Activated naive CD4-positive, alpha-beta T cell treated with anti-CD3 and anti-CD28 coated beads, Interleukin-2, amount 10 ng/mL, durations not matched to agents 7 days and 5 days (primary cell): ENCODE data around the gene CDH4.
"Not testable (repeated sequence)": the region's sequence is repeated elsewhere in the genome, so short reads cannot be mapped to it uniquely, and the experiment has no call there.

Source experiments
- CTCF ChIA-PET: fragments of 350-600 bp; sonication (Branson Sonifier 250); formaldehyde crosslinking; loops from one replicate; lab custom pipeline; 2021; ENCODE audit warnings: antibody characterized with exemption; lab: Charles Lee
- DNase-seq: peaks from one replicate; pipeline ENCODE4 v3.0.0-alpha.2; 2020
- H3K27ac Mint-ChIP-seq: one replicate; pipeline ENCODE4 v1.8.0; 2021; ENCODE audit warnings: mild to moderate bottlenecking, moderate library complexity, mixed read lengths
- H3K27me3 Mint-ChIP-seq: one replicate; pipeline ENCODE4 v1.8.0; 2021; ENCODE audit warnings: mild to moderate bottlenecking, mixed read lengths
- H3K36me3 Mint-ChIP-seq: one replicate; pipeline ENCODE4 v1.8.0; 2021; ENCODE audit warnings: mixed read lengths
- H3K4me1 Mint-ChIP-seq: one replicate; pipeline ENCODE4 v1.8.0; 2021; ENCODE audit warnings: mixed read lengths
- H3K4me3 Mint-ChIP-seq: one replicate; pipeline ENCODE4 v1.8.0; 2021; ENCODE audit warnings: mild to moderate bottlenecking, moderate library complexity, mixed read lengths
- H3K9me3 Mint-ChIP-seq: one replicate; pipeline ENCODE4 v1.8.0; 2021; ENCODE audit warnings: mixed read lengths

The CDH4 gene

DNA sequence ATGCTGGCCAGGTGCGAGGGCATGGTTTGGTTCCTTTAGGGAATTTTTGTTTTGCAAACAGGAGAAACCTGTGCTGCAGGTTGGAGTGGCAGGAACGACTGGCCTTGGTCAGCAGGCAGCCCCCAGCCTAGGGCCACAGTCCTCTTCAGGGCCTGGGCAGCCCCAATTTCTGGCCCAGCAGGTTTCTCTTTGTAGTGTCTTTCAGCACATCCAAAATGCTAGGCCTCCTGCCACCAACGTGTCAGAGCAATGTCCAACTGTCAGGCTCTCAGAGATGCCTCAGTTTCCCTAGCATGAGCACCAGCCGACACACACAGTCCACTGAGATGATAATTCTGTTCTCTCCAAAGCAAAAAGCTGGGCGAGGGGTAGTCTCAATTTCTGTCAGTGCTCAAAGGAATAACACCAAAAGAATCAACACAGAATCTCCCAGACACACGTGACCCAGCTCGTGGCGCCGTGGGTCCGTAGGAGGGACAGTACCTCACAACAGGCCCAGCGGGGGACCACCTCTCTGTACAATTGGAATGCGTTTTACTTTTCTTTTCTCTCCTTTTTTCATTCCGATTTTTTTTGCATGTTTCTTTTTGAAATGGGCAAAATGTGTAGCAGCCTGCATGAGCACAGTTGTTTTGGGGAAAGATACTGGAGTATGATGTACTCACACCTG is 687.8 kb downstream of the CDH4 start:
- no peaks in the 10 kb centered on the region for H3K4me1 Mint-ChIP-seq
- H3K36me3 Mint-ChIP-seq, result no peaks in the 10 kb centered on the region
- peaks cover 3% of the 10 kb centered on the region for H3K27me3 Mint-ChIP-seq
- CTCF ChIA-PET, result no interaction called here
- no peak for DNase-seq
- no peak overlapping the region for H3K4me3 Mint-ChIP-seq
- H3K27ac Mint-ChIP-seq, result no peak overlapping the region
- H3K9me3 Mint-ChIP-seq, result no peaks in the 10 kb centered on the region

GRCh38 chr20:61940491-61940890 is 688.4 kb downstream of the CDH4 start:
- Mint-ChIP-seq H3K4me1 (no peaks in the 10 kb centered on the region), H3K36me3 (no peaks in the 10 kb centered on the region)

DNA sequence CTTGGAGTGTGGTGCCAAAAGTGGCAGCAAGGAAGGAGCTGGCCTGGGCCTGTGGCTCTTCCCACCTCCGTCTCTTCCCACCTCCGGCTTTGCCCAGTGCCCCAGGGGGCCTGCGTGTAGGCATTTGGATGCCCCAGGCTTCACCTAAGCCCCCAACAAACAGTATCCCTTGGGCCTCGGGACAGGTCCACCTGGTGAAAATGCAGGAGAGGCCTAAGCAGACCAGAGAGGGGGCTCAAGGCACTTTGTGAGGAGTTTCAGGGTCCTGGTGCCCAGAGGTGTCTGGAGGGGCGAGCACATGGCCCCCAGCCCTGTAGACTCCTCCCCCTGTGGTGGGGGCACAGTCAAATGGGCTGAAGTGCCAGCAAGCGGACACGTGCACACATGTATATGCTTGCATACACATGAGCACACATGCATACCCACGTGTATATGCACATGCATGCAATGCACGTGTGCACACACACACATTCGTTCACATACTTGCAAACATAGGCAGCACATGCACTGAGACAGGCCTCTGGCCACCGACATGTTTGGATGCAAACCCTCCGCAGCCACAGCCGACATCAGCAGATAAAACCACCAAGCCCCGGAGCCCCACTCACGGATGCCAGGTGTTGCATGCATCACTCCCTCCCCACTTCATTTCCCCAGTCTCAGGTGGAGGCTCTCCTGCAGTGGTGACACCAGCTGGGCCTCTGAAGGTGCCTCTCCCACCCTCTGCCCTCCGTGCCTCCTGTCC is 689.1 kb downstream of the CDH4 start:
- H3K4me3 Mint-ChIP-seq, result no peak overlapping the region
- no peaks in the 10 kb centered on the region for H3K36me3 Mint-ChIP-seq
- H3K27ac Mint-ChIP-seq, result no peak overlapping the region
- H3K4me1 Mint-ChIP-seq, result no peaks in the 10 kb centered on the region
- CTCF ChIA-PET, result no interaction called here
- DNase-seq, result no peak
- H3K27me3 Mint-ChIP-seq, result peaks cover 3% of the 10 kb centered on the region
- no peaks in the 10 kb centered on the region for H3K9me3 Mint-ChIP-seq

More at GRCh38 chr20:61940491-61940890, 688.4 kb downstream of the CDH4 start:
- H3K27ac Mint-ChIP-seq, result no peak overlapping the region
- H3K9me3 Mint-ChIP-seq, result no peaks in the 10 kb centered on the region
- CTCF ChIA-PET, result no interaction called here
- DNase-seq, result no peak
- H3K4me3 Mint-ChIP-seq, result no peak overlapping the region
- H3K27me3 Mint-ChIP-seq, result peaks cover 3% of the 10 kb centered on the region

DNA sequence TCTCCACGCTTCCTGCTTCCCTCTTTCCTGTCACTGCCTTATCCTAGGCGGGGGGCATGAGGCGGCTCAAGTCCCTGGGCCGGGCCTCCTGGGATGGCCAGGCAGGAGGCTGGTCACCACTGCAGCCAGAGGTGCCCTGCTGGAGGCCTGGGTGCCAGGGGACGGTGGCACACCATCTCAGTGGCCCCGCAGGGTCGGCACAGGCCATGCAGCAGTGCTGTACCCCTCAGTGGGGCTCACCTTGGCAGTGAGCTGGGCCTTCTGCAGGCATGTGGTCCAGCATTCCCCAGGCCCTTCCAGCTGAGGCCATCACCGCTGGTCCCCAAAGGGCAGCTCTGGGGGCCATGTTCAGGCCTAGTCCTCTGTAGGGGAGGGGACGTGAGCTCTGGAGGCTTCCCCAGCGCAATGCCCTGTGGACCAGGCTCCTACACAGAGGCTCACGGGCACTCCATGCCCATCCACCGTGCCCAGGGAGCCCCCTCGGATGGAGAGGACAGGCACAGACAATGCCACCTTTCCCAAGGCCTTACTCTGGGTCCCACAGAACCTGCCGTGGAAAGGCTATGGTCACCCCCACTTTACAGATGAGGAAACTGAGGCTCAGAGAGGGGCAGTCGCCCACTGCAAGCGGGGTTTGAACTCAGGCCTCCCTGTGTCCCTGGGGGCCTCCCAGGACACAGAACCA is 689.8 kb downstream of the CDH4 start:
- H3K9me3 Mint-ChIP-seq, result no peaks in the 10 kb centered on the region
- DNase-seq, result no peak
- no peak overlapping the region for H3K27ac Mint-ChIP-seq
- H3K27me3 Mint-ChIP-seq, result peaks cover 3% of the 10 kb centered on the region
- CTCF ChIA-PET, result no interaction called here
- H3K36me3 Mint-ChIP-seq, result no peaks in the 10 kb centered on the region
- no peak overlapping the region for H3K4me3 Mint-ChIP-seq
- no peaks in the 10 kb centered on the region for H3K4me1 Mint-ChIP-seq

GRCh38 chr20:61942526-61942925 is 690.5 kb downstream of the CDH4 start:
- DNase-seq, result no peak
- Mint-ChIP-seq H3K9me3 (no peaks in the 10 kb centered on the region), H3K36me3 (no peaks in the 10 kb centered on the region), H3K4me1 (no peaks in the 10 kb centered on the region), H3K27ac (no peak overlapping the region), H3K27me3 (peaks cover 2% of the 10 kb centered on the region), H3K4me3 (no peak overlapping the region)
- CTCF ChIA-PET, result no interaction called here

- CTCF ChIA-PET, H3K27me3 Mint-ChIP-seq, H3K9me3 Mint-ChIP-seq, H3K27ac Mint-ChIP-seq, H3K4me1 Mint-ChIP-seq, H3K4me3 Mint-ChIP-seq, H3K36me3 Mint-ChIP-seq, DNase-seq: not testable (repeated sequence)
Measured at GRCh38 chr20:61944967-61945366, 692.9 kb downstream of the CDH4 start.

DNA sequence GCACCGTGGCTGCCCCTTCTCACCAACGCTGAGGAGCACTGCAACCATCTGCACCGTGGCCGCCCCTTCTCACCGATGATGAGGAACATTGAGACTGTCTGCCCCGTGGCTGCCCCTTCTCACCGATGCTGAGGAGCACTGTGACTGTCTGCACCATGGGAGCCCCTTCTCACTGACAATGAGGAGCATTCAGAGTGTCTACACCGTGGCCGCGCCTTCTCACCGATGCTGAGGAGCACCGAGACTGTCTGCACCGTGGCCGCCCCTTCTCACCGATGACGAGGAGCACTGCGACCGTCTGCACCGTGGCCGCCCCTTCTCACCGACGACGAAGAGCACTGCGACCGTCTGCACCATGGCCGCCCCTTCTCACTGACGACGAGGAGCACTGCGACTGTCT is 693.4 kb downstream of the CDH4 start:
- CTCF ChIA-PET, H3K36me3 Mint-ChIP-seq, H3K4me1 Mint-ChIP-seq, H3K4me3 Mint-ChIP-seq, H3K9me3 Mint-ChIP-seq, H3K27me3 Mint-ChIP-seq, H3K27ac Mint-ChIP-seq, DNase-seq: not testable (repeated sequence)

GRCh38 chr20:61948056-61948455 is 696.0 kb downstream of the CDH4 start:
- CTCF ChIA-PET, H3K36me3 Mint-ChIP-seq, H3K27ac Mint-ChIP-seq, H3K4me3 Mint-ChIP-seq, DNase-seq, H3K9me3 Mint-ChIP-seq, H3K27me3 Mint-ChIP-seq, H3K4me1 Mint-ChIP-seq: not testable (repeated sequence)

GRCh38 chr20:61948586-61949362 is 696.7 kb downstream of the CDH4 start:
- H3K4me3 Mint-ChIP-seq, result no peak overlapping the region
- no peaks in the 10 kb centered on the region for H3K36me3 Mint-ChIP-seq
- CTCF ChIA-PET, result no interaction called here
- H3K4me1 Mint-ChIP-seq, result no peaks in the 10 kb centered on the region
- H3K27me3 Mint-ChIP-seq, result peaks cover 4% of the 10 kb centered on the region
- H3K9me3 Mint-ChIP-seq, result no peaks in the 10 kb centered on the region
- no peak overlapping the region for H3K27ac Mint-ChIP-seq
- peak; percentile 6 for DNase-seq

GRCh38 chr20:61949363-61949713 is 697.3 kb downstream of the CDH4 start:
- Mint-ChIP-seq H3K36me3 (no peaks in the 10 kb centered on the region), H3K27me3 (peaks cover 5% of the 10 kb centered on the region), H3K27ac (no peak overlapping the region), H3K4me1 (no peaks in the 10 kb centered on the region), H3K9me3 (no peaks in the 10 kb centered on the region), H3K4me3 (no peak overlapping the region)
- no peak for DNase-seq
- CTCF ChIA-PET, result no interaction called here

- Mint-ChIP-seq H3K9me3 (no peaks in the 10 kb centered on the region), H3K27me3 (peaks cover 11% of the 10 kb centered on the region), H3K4me1 (no peaks in the 10 kb centered on the region), H3K4me3 (no peak overlapping the region), H3K36me3 (no peaks in the 10 kb centered on the region), H3K27ac (no peak overlapping the region)
- peak; percentile 14 for DNase-seq
- CTCF ChIA-PET, result no interaction called here
Measured at GRCh38 chr20:61949714-61950640, 697.9 kb downstream of the CDH4 start.

DNA sequence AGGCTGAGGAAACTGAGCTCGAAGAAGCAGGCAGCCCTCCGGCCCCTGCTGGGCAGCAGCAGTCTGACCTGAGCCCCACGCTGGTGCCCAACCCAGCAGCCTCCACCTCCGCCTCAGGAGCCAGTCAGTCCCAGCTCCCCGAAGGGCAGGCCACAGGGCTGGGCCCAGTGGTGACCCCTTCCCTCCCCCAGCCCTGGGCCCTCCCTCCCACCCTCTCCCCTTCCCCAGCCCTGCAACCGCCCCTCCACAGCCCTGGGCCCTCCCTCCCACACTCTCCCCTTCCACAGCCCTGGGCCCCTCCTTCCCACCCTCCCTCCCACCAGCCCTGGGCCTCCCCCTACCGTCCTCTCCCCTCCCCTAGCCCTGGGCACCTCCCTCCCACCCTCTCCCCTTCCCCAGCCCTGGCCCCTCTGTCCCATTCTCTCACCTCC is 698.6 kb downstream of the CDH4 start:
- H3K9me3 Mint-ChIP-seq, result no peaks in the 10 kb centered on the region
- no peak overlapping the region for H3K4me3 Mint-ChIP-seq
- no peaks in the 10 kb centered on the region for H3K4me1 Mint-ChIP-seq
- CTCF ChIA-PET, result no interaction called here
- no peak for DNase-seq
- H3K36me3 Mint-ChIP-seq, result no peaks in the 10 kb centered on the region
- H3K27me3 Mint-ChIP-seq, result peaks cover 12% of the 10 kb centered on the region
- no peak overlapping the region for H3K27ac Mint-ChIP-seq

DNA sequence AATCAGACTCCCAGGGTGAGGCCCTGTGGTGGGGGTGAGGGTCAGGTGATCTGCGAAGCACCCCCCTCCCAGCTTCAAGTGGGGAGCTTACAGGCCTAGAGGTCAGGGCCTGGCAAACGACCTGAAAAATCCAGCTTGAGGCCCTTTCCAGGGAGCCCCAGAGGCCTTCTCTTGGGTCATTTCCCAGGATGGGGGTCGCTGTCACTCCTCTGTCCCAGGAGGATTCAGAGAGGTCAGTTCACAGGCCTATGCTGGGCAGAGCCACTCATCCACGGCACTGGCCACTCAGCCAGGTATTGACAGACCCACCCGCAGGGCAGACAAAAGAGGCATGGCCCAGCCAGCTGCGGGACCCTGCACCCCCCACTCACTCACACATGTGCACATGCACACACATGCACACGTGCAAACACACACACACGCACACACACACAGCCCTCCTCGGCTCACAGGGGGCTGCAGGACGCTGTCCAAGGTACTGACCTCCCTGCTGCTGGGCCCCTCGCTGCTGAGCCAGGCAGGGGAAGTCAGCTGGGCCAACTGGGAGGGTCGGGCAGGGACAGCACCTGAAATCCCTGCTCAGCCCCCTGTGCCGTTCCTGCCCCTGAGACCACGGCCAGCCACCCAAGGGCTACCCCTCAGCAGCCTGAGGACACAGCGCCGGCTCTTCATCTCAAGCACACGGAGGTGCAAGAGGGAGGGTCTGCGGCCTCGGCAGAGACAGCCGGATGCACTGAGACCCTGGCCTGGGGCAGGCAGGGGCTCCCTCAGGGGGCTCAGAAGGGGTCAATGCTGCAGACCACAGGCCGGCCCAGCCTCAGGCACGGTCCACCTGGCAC is 699.9 kb downstream of the CDH4 start:
- Mint-ChIP-seq H3K9me3 (no peaks in the 10 kb centered on the region), H3K4me1 (no peaks in the 10 kb centered on the region), H3K27me3 (peaks cover 12% of the 10 kb centered on the region), H3K4me3 (no peak overlapping the region), H3K36me3 (no peaks in the 10 kb centered on the region), H3K27ac (no peak overlapping the region)
- CTCF ChIA-PET, result no interaction called here
- DNase-seq, result peak; percentile 40
